NT2/D1 (cell line): ENCODE measurements around the gene USH2A.

Source experiments
- SUZ12 ChIP-seq: IDR thresholded peaks from 2 replicates; pipeline ENCODE4 v1.6.1; 2011; ENCODE audit not compliant: insufficient read length, insufficient read depth; ENCODE audit errors: extremely low read depth
- YY1 ChIP-seq: IDR thresholded peaks from 2 replicates; pipeline ENCODE4 v1.6.1; 2011; ENCODE audit not compliant: insufficient read length, insufficient read depth
- ZNF274 ChIP-seq: IDR thresholded peaks from 2 replicates; pipeline ENCODE4 v1.6.1; 2011; ENCODE audit warnings: mild to moderate bottlenecking, low read depth, low read length

GRCh38 chr1:215606564-215607168 lies 816.6 kb downstream of the USH2A start:
- TF ChIP-seq YY1 (no peak), ZNF274 (no peak), SUZ12 (no peak)
